HG03432 (cell line): ENCODE results near the gene SHISA6.

Source experiments
- ATAC-seq: cut with Tn5 transposase; IDR thresholded peaks from one replicate; pipeline ENCODE4 v1.9.1; 2021; ENCODE audit warnings: mild to moderate bottlenecking, moderate library complexity; ENCODE audit not compliant: unreplicated experiment

Gene SHISA6

GRCh38 chr17:11430751-11431150 lies 189.7 kb downstream of the SHISA6 start:
- no peak for ATAC-seq

- ATAC-seq: no peak
Observed at GRCh38 chr17:11438673-11439072, 197.7 kb downstream of the SHISA6 start.

GRCh38 chr17:11441004-11441403 lies 200.0 kb downstream of the SHISA6 start:
- ATAC-seq: no peak

- no peak for ATAC-seq
Observed at GRCh38 chr17:11446316-11446715, 205.3 kb downstream of the SHISA6 start.

GRCh38 chr17:11454096-11454495 lies 213.1 kb downstream of the SHISA6 start:
- no peak for ATAC-seq

- ATAC-seq: no peak
Observed at GRCh38 chr17:11458279-11458678, 217.3 kb downstream of the SHISA6 start.

GRCh38 chr17:11459861-11460331 lies 218.9 kb downstream of the SHISA6 start:
- ATAC-seq: no peak

- ATAC-seq: no peak
Observed at GRCh38 chr17:11461993-11462548, 221.1 kb downstream of the SHISA6 start.

- ATAC-seq: no peak
Observed at GRCh38 chr17:11467639-11468038, 226.6 kb downstream of the SHISA6 start.

- no peak for ATAC-seq
Observed at GRCh38 chr17:11485336-11486100, 244.5 kb downstream of the SHISA6 start.

GRCh38 chr17:11486101-11486867 lies 245.3 kb downstream of the SHISA6 start:
- ATAC-seq: no peak

- ATAC-seq: no peak
Observed at GRCh38 chr17:11486868-11487310, 245.9 kb downstream of the SHISA6 start.

- ATAC-seq: no peak
Observed at GRCh38 chr17:11487469-11487868, 246.5 kb downstream of the SHISA6 start.

GRCh38 chr17:11488407-11488806 lies 247.4 kb downstream of the SHISA6 start:
- no peak for ATAC-seq

- ATAC-seq: no peak
Observed at GRCh38 chr17:11490171-11490755, 249.2 kb downstream of the SHISA6 start.

- no peak for ATAC-seq
Observed at GRCh38 chr17:11492511-11492910, 251.5 kb downstream of the SHISA6 start.

- ATAC-seq: no peak
Observed at GRCh38 chr17:11493936-11494335, 252.9 kb downstream of the SHISA6 start.

- ATAC-seq: no peak
Observed at GRCh38 chr17:11495613-11496012, 254.6 kb downstream of the SHISA6 start.

- ATAC-seq: no peak
Observed at GRCh38 chr17:11499881-11500280, 258.9 kb downstream of the SHISA6 start.

GRCh38 chr17:11503308-11504035 lies 262.5 kb downstream of the SHISA6 start:
- no peak for ATAC-seq

GRCh38 chr17:11506635-11507034 lies 265.6 kb downstream of the SHISA6 start:
- no peak for ATAC-seq
